Skeletal muscle cell (primary cell): Measurements from ENCODE around the gene SSNA1.

Experiments used
- DNase-seq: peaks from one replicate; pipeline ENCODE4 v3.0.0-alpha.2; 2010; ENCODE audit warnings: low read depth
- H3K4me3 ChIP-seq: 2 replicates; pipeline ENCODE4 v1.5.1; 2011; ENCODE audit warnings: low read depth, mild to moderate bottlenecking, control low read depth, low read length, moderate library complexity

SSNA1 gene

DNA sequence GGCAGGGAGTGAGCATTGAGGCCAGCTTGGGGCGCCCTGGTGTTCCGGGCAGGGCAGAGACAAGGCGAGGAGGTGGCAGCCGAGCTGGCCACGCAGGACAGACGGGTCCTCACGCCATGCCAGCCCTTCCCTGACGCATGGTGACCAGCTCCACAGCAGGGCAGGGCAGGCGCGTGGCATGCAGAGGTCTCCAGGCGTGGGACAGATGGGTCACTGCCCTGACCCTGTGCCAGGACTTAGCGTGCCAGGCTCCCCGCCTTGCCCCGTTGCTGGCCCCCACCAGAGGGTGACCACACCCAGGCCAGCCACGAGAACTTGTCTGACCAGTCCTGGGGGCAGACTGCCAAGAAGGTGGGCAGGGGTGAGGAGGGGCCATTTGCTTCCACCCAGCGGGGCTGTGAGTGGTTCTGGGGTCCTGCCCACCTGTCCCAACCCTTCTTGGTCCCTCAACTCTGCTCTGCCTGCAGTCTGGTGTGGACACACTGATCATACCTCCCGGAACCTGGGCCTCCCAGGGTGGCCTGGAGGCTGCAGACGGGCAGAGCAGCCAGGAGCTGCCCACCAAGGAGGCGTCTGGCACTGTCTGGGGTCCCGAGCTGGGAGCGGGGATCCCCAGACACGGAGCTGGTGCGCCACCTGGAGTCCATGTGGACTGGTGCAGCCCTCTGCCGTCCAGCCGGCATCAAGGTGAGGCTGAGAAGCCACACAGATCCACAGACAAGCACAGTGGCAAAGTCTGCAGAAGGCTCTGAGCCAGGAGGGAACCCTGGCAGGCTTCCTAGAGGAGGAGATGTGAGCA is 38.8 kb downstream of the SSNA1 start, which contains the start of gene RNF224:
TSS of gene RNF224 (plus strand) at position 449 of the 799 bp plus-strand sequence. CDS start 834 bp downstream, outside the sequence.
- H3K4me3 ChIP-seq, result no peak within 1 kb of the TSS
- no peak for DNase-seq

DNA sequence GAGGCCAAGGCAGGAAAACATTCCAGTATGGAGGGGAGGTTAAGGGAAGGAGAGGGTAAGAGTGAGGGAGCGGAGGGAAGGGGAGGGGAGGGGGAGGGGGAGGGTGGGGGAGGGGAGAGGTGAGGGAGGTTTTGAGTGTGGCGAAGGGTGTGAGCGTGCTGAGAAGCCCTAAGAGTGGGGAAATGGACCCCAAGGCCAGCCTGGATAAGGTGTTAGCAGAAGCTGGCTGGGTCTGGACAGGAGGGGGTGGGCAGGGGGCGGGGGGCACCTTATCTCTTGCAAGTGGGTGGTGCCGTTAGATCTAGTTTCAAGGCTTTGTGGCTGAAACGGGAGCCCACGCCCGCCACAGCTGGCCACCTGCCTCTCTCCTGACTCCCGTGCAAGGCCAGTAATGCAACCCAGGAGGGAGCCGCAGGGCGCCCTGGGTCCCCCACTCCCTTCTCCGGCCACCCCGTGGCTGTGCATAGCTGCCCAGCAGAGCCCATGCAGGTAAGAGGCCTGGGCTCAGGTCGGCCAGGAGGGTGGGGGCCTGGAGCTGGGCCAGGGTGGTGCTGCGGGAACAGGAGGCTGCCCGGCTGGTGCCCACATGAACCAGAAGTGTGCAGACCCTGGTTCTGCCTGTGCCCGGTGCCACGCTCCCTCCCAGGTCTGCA is 39.5 kb downstream of the SSNA1 start:
- no peak overlapping the region for H3K4me3 ChIP-seq
- DNase-seq, result no peak

DNA sequence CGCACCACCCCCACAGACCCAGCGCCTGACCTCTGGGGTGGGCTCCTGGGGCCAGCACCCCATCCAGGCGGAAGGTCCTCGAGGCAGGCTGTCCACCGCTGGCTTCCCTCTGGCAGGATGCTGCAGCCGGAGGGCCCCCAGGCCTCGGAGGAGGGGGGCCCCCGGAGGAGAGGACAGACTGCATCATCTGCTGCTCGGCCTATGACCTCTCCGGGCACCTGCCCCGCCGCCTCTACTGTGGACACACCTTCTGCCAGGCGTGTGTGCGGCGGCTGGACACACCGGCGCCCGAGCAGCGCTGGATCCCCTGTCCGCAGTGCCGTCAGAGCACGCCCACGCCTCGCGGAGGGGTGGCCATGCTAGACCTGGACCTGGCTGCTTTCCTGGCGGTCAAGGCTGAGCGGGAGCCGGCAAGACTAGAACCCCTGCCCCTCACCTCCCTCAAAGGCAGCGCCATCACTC is 40.1 kb downstream of the SSNA1 start:
- no peak overlapping the region for H3K4me3 ChIP-seq
- no peak for DNase-seq

DNA sequence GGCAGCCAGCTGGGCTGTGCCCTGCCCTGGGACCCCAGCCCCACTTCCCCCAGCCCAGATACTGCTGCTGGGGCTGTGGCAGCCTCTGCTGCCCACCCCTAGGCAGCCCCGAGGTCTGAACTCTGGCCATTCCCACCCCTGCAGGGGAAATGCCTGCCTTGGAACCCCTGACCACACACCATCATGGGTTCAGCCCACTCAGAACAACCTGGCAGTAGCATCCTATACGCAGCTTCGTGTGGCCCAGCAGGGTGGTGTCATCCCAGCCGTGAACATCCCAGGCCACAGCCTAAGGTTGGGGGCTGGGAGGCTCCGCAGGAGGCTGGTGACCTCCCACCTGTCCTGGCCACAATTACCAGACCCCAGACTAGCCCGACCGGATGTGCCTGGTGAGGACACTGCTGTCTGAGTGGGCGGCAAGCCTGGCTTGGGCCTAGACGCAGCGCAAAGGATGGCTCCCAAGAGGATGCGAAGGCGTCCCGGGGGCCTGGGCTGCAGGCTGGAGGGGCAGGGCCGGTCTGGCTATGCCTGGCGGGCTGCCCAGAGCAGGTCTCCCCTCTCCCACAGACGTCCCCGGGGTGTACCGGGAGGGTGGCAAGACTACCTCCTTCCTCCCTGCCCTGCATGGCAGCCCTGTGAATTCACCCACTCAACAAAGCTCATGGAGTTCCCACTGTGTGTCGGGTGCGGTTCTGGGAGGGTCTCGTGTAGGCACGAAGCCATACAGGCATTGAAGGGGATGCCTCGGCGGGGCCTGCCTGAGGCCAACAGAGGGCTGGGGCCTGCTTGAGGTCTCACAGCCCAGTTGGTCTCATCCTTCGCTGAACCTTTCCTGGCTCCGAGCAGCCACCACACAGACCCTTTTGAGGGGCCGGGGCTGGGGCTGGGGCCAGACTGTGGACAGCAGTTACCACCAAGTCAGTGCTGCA is 40.8 kb downstream of the SSNA1 start:
- no peak overlapping the region for H3K4me3 ChIP-seq
- DNase-seq, result no peak

DNA sequence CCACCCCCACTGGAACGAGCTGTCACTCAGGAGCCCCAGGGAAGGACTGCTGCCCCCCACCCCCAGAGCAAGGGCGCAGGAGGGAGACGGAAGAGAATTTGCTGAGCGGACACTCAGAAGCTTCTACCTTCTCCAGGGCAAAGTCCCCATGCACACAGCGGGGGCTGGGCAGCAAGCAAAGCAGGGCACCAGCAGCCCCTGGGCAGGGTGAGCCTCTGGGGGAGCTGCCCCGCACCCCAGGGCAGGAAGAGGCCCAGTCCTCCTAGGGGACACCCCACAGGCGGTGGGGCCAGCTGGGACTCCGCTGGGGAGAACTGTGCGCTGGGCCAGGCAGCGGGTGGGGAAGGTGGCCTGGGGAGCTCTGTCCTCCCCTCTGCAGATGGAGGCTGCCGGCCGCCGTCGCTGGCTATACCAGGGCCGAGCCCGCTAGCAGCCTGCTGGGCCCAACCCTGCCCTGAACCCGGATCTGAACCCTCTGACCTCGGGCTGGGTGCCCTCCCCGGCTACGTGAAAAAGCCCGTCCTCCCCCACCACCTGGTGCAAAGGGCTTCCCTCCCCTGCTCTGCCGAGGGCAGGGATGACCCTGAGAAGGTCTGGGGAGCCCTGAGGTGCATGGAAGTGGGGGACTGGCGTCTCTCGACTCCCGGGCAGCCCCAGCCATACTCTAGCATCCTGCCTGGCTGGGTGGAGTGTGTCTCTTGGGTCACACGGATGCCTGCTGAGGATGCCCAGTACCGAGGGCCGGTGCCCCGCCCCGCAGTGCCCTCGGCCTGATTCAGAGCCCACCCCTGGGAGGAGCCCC is 41.6 kb downstream of the SSNA1 start:
- DNase-seq, result no peak
- H3K4me3 ChIP-seq, result no peak overlapping the region

DNA sequence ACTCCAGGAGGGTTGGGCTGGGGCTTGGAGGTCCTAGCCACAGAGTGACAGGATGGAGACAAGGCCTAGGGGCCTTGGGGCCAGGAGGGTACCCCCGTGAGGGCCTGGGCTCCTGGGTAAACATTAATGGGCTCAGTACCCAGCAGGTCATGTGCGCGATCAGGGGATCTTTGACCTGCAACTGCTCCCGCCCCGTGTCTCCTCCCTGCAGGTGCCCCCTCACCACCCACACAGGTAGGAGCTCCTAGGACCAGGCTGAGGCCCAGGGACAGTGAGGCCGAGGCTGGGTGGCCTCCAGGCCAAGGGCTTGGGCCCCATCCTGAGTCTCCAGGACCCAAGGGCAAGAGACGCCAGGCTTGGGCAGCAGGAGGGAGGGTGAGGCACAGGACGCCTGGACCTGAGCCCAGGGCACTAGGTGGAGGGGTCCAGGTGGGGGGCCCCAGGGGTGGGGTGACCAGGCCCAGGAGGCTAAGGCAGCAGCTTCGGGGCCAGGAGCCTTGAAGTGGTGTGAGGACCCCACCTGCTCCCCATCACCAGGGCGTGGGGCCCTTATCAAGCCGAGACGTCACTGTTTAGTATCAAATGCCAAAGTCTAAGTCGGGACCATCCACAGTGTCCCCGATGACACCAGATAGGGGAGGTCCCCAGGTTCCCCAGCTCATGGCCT is 42.4 kb downstream of the SSNA1 start, which contains the start of gene SLC34A3:
TSS of gene SLC34A3 (plus strand) at position 197 of the 667 bp plus-strand sequence. CDS start 802 bp downstream, outside the sequence.
- no peak for DNase-seq
- H3K4me3 ChIP-seq, result no peak within 1 kb of the TSS

DNA sequence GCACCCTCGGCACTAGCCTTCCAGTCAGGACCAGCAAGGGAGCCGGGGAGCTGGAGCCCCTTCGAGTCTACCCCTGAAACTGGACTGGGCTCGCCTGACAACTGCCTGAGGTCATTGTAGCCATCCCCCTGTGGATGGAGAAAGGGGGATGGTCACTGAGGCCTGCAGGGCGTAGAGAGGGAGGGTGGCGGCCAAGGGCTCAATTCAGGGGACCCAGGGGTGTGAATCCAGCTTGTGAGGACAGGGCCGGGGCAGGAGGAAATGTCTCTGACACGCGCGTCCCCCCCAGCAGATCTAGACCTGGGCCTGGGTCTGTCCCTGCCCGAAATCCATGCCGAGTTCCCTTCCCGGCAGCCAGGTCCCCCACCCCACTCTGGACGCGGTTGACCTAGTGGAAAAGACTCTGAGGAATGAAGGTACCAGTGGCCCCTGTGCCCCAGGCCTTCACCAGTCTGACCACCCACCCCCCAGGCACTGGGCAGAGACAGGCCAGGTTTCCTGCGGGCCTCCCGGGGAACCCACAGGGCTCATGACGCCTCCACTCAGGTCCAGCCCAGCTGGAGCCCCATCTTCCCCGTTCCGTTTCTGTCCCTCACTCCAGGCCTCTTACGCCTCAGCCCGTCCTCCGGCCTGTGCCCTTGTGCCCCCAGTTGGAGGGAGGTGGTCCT is 43.0 kb downstream of the SSNA1 start:
- no peak for DNase-seq
- no peak overlapping the region for H3K4me3 ChIP-seq

DNA sequence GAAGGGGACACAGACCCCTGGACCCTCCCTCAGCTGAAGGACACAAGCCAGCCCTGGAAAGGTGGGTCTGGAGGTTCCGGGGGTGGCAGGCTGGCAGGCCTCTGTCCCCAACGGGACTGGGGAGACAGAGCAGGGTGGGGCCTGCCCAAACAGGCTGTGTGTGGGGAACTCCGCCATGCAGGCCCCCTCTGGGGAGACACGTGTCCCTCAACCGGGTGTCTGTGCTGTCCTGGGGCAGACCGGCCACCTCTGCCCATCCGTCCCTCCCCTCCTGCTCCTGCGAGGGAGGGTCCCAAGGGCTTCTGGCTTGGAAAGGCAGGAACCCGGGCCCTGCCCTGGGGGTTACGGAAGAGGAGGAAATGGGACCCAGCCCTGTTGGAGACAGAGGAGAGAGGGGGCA is 43.6 kb downstream of the SSNA1 start:
- no peak for DNase-seq
- H3K4me3 ChIP-seq, result no peak overlapping the region

DNA sequence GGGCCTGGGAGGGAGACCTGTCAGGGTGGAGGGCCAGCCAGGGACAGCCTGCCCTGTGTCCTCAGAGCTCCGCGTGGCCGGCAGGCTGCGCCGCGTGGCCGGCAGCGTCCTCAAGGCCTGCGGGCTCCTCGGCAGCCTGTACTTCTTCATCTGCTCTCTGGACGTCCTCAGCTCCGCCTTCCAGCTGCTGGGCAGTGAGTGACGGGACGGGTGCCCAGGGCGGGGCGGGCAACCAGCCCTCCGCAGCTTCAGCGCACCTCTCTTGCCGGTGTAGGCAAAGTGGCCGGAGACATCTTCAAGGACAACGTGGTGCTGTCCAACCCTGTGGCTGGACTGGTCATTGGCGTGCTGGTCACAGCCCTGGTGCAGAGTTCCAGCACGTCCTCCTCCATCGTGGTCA is 44.0 kb downstream of the SSNA1 start:
- no peak overlapping the region for H3K4me3 ChIP-seq
- DNase-seq, result no peak

DNA sequence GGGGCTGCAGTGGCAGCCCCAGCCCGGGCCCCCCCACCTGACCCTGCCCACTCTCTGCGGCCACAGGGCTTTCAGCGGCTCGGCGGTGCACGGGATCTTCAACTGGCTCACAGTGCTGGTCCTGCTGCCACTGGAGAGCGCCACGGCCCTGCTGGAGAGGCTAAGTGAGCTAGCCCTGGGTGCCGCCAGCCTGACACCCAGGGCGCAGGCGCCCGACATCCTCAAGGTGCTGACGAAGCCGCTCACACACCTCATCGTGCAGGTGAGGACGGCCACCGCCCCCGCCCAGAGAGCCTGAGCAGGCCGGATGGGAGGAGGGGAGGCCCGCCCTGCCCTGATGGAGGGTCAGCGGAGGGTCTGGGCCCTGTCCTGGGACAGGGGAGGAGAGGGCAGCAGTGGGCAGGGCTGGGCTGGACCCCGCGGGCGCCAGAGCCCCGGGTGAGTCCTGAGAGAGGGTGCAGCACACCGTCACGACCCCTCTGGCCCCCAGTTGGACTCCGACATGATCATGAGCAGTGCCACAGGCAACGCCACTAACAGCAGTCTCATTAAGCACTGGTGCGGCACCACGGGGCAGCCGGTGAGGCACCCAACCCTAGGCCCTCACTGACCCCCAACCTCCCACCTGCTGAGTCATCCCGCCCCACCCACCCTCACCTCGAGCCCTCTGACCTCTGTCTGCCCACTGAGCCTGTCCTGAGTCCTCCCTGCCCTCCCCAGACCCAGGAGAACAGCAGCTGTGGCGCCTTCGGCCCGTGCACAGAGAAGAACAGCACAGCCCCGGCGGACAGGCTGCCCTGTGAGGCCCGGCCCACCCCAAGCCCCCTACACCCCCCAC is 44.9 kb downstream of the SSNA1 start:
- no peak overlapping the region for H3K4me3 ChIP-seq
- DNase-seq, result no peak

DNA sequence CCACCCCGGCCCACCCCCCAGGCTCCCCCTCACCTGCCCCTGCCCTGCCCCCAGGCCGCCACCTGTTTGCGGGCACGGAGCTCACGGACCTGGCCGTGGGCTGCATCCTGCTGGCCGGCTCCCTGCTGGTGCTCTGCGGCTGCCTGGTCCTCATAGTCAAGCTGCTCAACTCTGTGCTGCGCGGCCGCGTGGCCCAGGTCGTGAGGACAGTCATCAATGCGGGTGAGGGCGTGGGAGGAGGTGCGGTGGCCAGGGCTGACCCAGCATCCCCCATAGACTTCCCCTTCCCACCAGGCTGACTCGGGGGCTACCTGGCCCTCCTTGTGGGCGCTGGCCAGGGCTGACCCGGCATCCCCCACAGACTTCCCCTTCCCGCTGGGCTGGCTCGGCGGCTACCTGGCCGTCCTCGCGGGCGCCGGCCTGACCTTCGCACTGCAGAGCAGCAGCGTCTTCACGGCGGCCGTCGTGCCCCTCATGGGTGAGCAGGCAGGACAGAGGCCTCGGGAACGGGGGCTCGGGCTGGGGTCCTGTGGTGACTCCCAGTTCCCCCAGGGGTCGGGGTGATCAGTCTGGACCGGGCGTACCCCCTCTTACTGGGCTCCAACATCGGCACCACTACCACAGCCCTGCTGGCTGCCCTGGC is 45.7 kb downstream of the SSNA1 start:
- H3K4me3 ChIP-seq, result no peak overlapping the region
- no peak for DNase-seq

DNA sequence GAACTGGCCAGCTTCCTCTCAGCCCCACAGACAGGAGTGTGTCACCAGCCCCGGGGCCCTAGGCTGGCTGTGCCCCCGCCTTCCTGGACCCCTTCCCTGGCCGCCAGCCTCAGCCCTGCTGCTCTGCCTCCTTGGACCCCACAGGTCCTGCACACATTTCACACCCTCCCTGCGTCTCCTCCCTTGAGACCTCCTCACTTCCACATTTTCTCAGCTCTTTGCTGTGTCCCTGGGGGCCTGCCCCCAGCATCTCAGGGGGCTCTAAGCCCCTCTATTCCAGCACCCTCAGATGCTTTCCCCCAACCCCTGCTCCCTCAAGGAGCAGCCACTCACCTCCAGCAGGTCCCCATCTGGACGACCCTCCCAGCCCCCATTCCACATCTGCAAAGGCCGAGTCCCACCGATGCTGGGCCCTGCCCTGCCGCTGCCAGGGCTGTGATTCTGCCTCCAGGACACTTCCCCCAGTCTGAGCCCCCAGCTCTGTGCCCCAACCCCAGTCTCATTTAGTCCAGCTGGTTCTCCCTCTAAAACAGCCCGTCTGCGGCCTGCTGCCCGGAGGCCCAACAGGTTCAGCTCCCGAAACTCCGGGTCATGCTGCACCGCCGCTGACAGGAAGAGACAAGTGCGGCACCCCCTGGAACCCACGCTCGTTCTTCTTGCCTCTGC is 46.4 kb downstream of the SSNA1 start:
- DNase-seq, result no peak
- no peak overlapping the region for H3K4me3 ChIP-seq

DNA sequence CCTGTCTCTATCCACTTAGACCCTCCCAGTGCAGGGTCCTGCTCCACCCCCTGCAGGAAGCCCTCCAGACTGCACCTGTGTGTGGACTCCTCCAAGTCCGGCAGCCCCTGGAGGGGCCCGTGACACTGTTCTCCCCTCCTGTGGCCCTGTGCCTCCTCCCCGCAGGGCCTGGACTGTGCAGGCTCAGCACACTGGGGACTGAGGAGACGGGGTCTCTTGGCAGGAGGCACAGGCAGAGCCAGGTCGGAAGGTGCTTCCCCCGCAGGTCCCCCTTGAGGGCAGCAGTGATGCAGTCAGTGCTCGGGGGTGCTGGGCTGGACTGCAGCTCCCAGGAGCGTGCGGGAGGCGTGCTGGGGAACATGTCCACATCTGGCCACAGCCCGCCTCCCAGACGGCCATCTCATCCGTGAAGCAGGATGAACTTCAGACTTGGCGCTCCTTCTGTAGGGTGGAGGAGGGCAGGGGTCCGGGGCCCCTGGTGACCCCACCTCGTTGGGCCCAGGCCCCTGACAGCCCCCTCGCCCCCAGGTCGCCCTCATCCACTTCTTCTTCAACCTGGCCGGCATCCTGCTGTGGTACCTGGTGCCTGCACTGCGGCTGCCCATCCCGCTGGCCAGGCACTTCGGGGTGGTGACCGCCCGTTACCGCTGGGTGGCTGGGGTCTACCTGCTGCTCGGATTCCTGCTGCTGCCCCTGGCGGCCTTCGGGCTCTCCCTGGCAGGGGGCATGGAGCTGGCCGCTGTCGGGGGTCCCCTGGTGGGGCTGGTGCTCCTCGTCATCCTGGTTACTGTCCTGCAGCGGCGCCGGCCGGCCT is 47.2 kb downstream of the SSNA1 start:
- DNase-seq, result no peak
- no peak overlapping the region for H3K4me3 ChIP-seq

DNA sequence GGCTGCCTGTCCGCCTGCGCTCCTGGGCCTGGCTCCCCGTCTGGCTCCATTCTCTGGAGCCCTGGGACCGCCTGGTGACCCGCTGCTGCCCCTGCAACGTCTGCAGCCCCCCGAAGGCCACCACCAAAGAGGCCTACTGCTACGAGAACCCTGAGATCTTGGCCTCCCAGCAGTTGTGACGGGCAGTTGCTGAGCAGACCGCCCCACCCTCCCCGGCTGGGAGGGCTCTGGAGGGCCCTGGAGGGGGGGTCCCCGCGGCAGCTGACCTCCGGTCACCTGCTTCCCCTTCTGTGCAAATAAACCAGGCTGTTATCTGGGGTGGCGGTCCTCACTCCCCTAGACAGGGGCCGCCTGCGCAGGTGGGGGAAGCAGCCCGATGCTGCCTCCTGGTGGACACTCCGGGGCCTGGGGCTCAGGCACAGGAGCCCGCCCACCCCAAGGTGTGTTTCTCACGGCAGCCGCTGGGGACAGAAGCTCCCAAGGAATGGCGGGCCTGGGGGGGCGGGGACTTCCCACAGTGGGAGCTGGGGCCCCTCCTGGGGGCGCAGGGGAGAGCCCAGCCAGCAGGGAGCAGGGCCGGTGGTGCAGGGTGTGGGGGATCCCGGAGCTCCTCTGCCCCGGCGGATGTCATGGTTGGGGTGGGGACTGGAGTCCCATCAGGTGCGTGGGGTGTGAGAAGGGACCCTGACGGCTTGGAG is 47.9 kb downstream of the SSNA1 start:
- no peak overlapping the region for H3K4me3 ChIP-seq
- no peak for DNase-seq

DNA sequence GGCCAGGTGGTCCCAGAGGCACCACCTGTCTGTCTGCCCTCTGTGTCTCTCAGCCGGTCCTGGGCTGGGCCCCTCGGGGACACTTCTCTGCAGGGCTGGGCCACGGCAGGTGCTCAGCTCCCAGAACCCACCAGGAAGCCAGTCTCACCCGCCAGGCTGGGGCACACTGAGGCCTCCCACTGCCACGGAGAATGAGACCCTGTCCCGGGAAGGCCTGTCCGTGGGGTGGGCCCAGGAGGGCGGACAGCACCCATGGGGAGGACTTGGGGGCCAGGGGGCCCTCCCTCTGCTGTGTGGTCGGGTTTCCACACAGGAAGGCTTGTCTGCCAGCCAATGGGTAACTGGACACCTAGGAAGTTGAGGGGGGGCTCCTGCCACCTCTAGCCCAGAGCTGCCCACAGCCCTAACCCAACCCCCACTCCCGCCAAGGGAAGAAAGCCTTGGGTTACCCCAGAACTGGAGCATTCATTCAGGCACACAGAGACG is 48.5 kb downstream of the SSNA1 start:
- no peak overlapping the region for H3K4me3 ChIP-seq
- no peak for DNase-seq
